NCI-H1105 (cell line): ENCODE measurements around the gene SPOCK3.
"Not testable (repeated sequence)": the region's sequence is repeated elsewhere in the genome, so short reads cannot be mapped to it uniquely, and the experiment has no call there.

ENCODE experiments used
- DNase-seq: peaks from one replicate; lab custom pipeline; 2025; lab: John Stamatoyannopoulos, UW

Gene SPOCK3

GRCh38 chr4:167035390-167035789 lies 198.9 kb downstream of the SPOCK3 start:
- DNase-seq = no peak

- no peak for DNase-seq
These were observed 199.3 kb downstream of the SPOCK3 start for GRCh38 chr4:167034983-167035382.

- DNase-seq = no peak
These were observed 201.4 kb downstream of the SPOCK3 start for GRCh38 chr4:167032871-167033270.

- DNase-seq = no peak
These were observed 202.6 kb downstream of the SPOCK3 start for GRCh38 chr4:167031534-167032156.

- no peak for DNase-seq
These were observed 205.3 kb downstream of the SPOCK3 start for GRCh38 chr4:167028976-167029375.

GRCh38 chr4:167025670-167026069 lies 208.6 kb downstream of the SPOCK3 start:
- DNase-seq = no peak

GRCh38 chr4:167023364-167023925 lies 210.8 kb downstream of the SPOCK3 start:
- no peak for DNase-seq

GRCh38 chr4:167021545-167022155 lies 212.6 kb downstream of the SPOCK3 start:
- DNase-seq = peak; percentile 26

- DNase-seq = no peak
These were observed 213.9 kb downstream of the SPOCK3 start for GRCh38 chr4:167020410-167020809.

GRCh38 chr4:167014944-167015343 lies 219.3 kb downstream of the SPOCK3 start:
- DNase-seq = no peak

GRCh38 chr4:167003326-167003725 lies 231.0 kb downstream of the SPOCK3 start:
- DNase-seq = no peak

GRCh38 chr4:167000141-167000852 lies 234.0 kb downstream of the SPOCK3 start:
- no peak for DNase-seq

- DNase-seq = no peak
These were observed 238.1 kb downstream of the SPOCK3 start for GRCh38 chr4:166996216-166996615.

- DNase-seq = no peak
These were observed 239.6 kb downstream of the SPOCK3 start for GRCh38 chr4:166994686-166995085.

GRCh38 chr4:166991006-166991561 lies 243.2 kb downstream of the SPOCK3 start:
- no peak for DNase-seq

GRCh38 chr4:166989886-166990285 lies 244.4 kb downstream of the SPOCK3 start:
- no peak for DNase-seq

GRCh38 chr4:166987026-166987425 lies 247.3 kb downstream of the SPOCK3 start:
- no peak for DNase-seq

GRCh38 chr4:166981847-166982246 lies 252.4 kb downstream of the SPOCK3 start:
- no peak for DNase-seq

- DNase-seq = no peak
These were observed 253.9 kb downstream of the SPOCK3 start for GRCh38 chr4:166980419-166980818.

- no peak for DNase-seq
These were observed 256.7 kb downstream of the SPOCK3 start for GRCh38 chr4:166977596-166977995.

GRCh38 chr4:166972071-166972470 lies 262.2 kb downstream of the SPOCK3 start:
- DNase-seq = no peak

GRCh38 chr4:166968219-166968618 lies 266.1 kb downstream of the SPOCK3 start:
- DNase-seq = not testable (repeated sequence)

GRCh38 chr4:166965562-166965961 lies 268.7 kb downstream of the SPOCK3 start:
- no peak for DNase-seq
